Measurements from ENCODE around the gene RPUSD1. TPM values are rescaled to one million over a fixed set of nuclear protein-coding genes. Genes with fewer than 3 reads are reported as not detected.
A peak's percentile ranks its signal among the peaks of the same experiment; 100 is the strongest.

Gene RPUSD1
- polyA plus RNA-seq, 1 donor from 2014 or later: 39.5 TPM

GRCh38 chr16:797120-797420, 8.9 kb upstream of the RPUSD1 start:
- H3K27ac Mint-ChIP-seq: no peak overlapping the region

GRCh38 chr16:796296-797119, 8.3 kb upstream of the RPUSD1 start:
- Mint-ChIP-seq H3K4me3 (no peak overlapping the region), H3K9me3 (no peaks in the 10 kb centered on the region), H3K4me1 (no peaks in the 10 kb centered on the region), H3K27ac (no peak overlapping the region), H3K36me3 (peaks cover under 1% of the 10 kb centered on the region), H3K27me3 (peaks cover 8% of the 10 kb centered on the region)

More at GRCh38 chr16:797120-797420, 8.9 kb upstream of the RPUSD1 start:
- Mint-ChIP-seq H3K36me3 (no peaks in the 10 kb centered on the region), H3K9me3 (no peaks in the 10 kb centered on the region), H3K4me1 (no peaks in the 10 kb centered on the region), H3K27me3 (peaks cover 8% of the 10 kb centered on the region), H3K4me3 (no peak overlapping the region)

- H3K36me3 Mint-ChIP-seq: peaks cover 1% of the 10 kb centered on the region
- peaks cover 6% of the 10 kb centered on the region for H3K27me3 Mint-ChIP-seq
- H3K4me3 Mint-ChIP-seq: no peak overlapping the region
- no peaks in the 10 kb centered on the region for H3K9me3 Mint-ChIP-seq
- no peak overlapping the region for H3K27ac Mint-ChIP-seq
- no peaks in the 10 kb centered on the region for H3K4me1 Mint-ChIP-seq
Observed at GRCh38 chr16:795580-796229, 7.5 kb upstream of the RPUSD1 start.

GRCh38 chr16:794853-795466, 6.8 kb upstream of the RPUSD1 start:
- no peak overlapping the region for H3K4me3 Mint-ChIP-seq
- peaks cover 1% of the 10 kb centered on the region for H3K36me3 Mint-ChIP-seq
- no peaks in the 10 kb centered on the region for H3K9me3 Mint-ChIP-seq
- no peaks in the 10 kb centered on the region for H3K4me1 Mint-ChIP-seq
- H3K27ac Mint-ChIP-seq: no peak overlapping the region
- peaks cover 6% of the 10 kb centered on the region for H3K27me3 Mint-ChIP-seq

- Mint-ChIP-seq H3K4me1 (peaks cover 0 to 1% (median 0%) of the 10 kb centered on the region in 3 donors), H3K27me3 (peaks cover 6% of the 10 kb centered on the region), H3K9me3 (no peaks in the 10 kb centered on the region), H3K27ac (no peak overlapping the region), H3K36me3 (peaks cover 1% of the 10 kb centered on the region), H3K4me3 (no peak overlapping the region)
Observed at GRCh38 chr16:794091-794822, 6.1 kb upstream of the RPUSD1 start.

- Mint-ChIP-seq H3K4me3 (no peak overlapping the region), H3K27me3 (peaks cover 1% of the 10 kb centered on the region), H3K9me3 (no peaks in the 10 kb centered on the region), H3K36me3 (peaks cover 1% of the 10 kb centered on the region), H3K27ac (no peak overlapping the region), H3K4me1 (peaks cover 0 to 1% (median 0%) of the 10 kb centered on the region in 3 donors)
Observed at GRCh38 chr16:793414-793813, 5.2 kb upstream of the RPUSD1 start.

GRCh38 chr16:792221-792995, 4.2 kb upstream of the RPUSD1 start:
- peaks cover 1% of the 10 kb centered on the region for H3K36me3 Mint-ChIP-seq
- H3K27me3 Mint-ChIP-seq: no peaks in the 10 kb centered on the region
- peaks cover 0 to 1% (median 0%) of the 10 kb centered on the region in 3 donors for H3K4me1 Mint-ChIP-seq
- no peak overlapping the region for H3K27ac Mint-ChIP-seq
- H3K9me3 Mint-ChIP-seq: no peaks in the 10 kb centered on the region
- no peak overlapping the region for H3K4me3 Mint-ChIP-seq

GRCh38 chr16:791131-791530, 3.0 kb upstream of the RPUSD1 start:
- H3K27me3 Mint-ChIP-seq: no peaks in the 10 kb centered on the region
- H3K9me3 Mint-ChIP-seq: no peaks in the 10 kb centered on the region
- peaks cover 0 to 4% (median 1%) of the 10 kb centered on the region in 3 donors for H3K4me1 Mint-ChIP-seq
- peaks cover 1% of the 10 kb centered on the region for H3K36me3 Mint-ChIP-seq
- H3K27ac Mint-ChIP-seq: no peak overlapping the region
- H3K4me3 Mint-ChIP-seq: peak overlapping the region in 1 of 4 donors; percentile 30

GRCh38 chr16:790086-790485, 1.9 kb upstream of the RPUSD1 start:
- Mint-ChIP-seq H3K9me3 (no peaks in the 10 kb centered on the region), H3K27ac (peak overlapping the region in 1 of 3 donors; percentile 71), H3K4me1 (peaks cover 0 to 4% (median 3%) of the 10 kb centered on the region in 3 donors), H3K36me3 (peaks cover 1% of the 10 kb centered on the region), H3K4me3 (peak overlapping the region; percentile 37 to 78 (median 52)), H3K27me3 (no peaks in the 10 kb centered on the region)

GRCh38 chr16:789191-789850, 1.1 kb upstream of the RPUSD1 start:
- Mint-ChIP-seq H3K4me3 (peak overlapping the region in 2 of 4 donors; percentile 50 to 63), H3K4me1 (peaks cover 0 to 6% (median 4%) of the 10 kb centered on the region in 3 donors), H3K36me3 (peaks cover 1% of the 10 kb centered on the region), H3K9me3 (no peaks in the 10 kb centered on the region), H3K27ac (no peak overlapping the region), H3K27me3 (no peaks in the 10 kb centered on the region)

GRCh38 chr16:788399-789126, 382 bp upstream of the RPUSD1 start, which contains the start of gene CHTF18:
Gene CHTF18 (plus strand): TSS chr16:788620. CDS start chr16:788685, 65 bp downstream.
- H3K36me3 Mint-ChIP-seq: peaks cover 1% of the 10 kb centered on the region
- no peaks in the 10 kb centered on the region for H3K27me3 Mint-ChIP-seq
- peak within 1 kb of the TSS in 1 of 3 donors; percentile 77 for H3K27ac Mint-ChIP-seq
- H3K4me1 Mint-ChIP-seq: peaks cover 0 to 6% (median 4%) of the 10 kb centered on the region in 3 donors
- no peaks in the 10 kb centered on the region for H3K9me3 Mint-ChIP-seq
- H3K4me3 Mint-ChIP-seq: peak within 1 kb of the TSS; percentile 85 to 90 (median 86)

GRCh38 chr16:787321-787966, 737 bp downstream of the RPUSD1 start:
- no peaks in the 10 kb centered on the region for H3K9me3 Mint-ChIP-seq
- H3K27ac Mint-ChIP-seq: peak overlapping the region in 1 of 3 donors; percentile 77
- H3K36me3 Mint-ChIP-seq: peaks cover 1% of the 10 kb centered on the region
- no peaks in the 10 kb centered on the region for H3K27me3 Mint-ChIP-seq
- H3K4me3 Mint-ChIP-seq: peak overlapping the region; percentile 85 to 90 (median 86)
- peaks cover 0 to 6% (median 4%) of the 10 kb centered on the region in 3 donors for H3K4me1 Mint-ChIP-seq

Data from IgD-negative memory B cell (primary cell).